HG02884 (cell line): ENCODE data around the gene CUBN.

Experiments used
- ATAC-seq: cut with Tn5 transposase; IDR thresholded peaks from one replicate; pipeline ENCODE4 v1.9.1; 2021; ENCODE audit warnings: mild to moderate bottlenecking, moderate library complexity; ENCODE audit not compliant: unreplicated experiment

CUBN gene

DNA sequence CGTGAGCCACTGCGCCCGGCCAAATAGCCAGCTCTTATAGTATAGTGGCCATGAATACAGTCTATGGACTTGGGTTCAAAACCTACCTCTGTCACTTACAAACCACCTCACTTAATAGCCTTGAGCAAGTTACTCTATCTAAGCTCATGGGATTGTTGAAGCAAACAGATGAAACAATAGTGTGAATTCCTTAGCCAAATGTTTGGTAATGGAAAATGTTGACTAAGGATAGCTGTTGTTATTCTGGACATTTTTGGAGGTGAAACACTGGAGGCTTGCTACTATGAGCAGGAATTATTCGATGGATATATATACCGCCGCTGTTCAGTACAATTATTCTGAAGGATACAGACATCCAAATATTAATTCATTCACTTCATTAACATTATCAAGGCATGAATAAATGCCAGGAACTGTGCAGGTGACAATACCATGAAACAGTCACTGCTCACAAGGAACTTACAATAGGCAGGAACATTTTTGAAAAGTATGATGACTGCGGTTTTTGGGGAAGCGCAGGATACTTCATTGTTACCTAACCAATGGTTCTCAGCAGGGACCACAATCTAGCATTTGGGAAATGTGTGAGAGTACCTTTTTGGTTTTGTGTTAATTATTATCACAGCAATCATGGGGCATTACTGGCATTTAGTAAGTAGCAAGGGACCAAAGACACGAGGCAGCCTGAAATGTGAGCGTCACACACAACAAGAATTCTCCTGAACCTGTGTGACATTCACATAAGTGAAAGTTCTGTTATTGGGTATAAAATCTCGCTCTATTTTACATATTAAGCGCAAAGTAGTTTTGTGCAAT is 55.7 kb downstream of the CUBN start:
- ATAC-seq = no peak

DNA sequence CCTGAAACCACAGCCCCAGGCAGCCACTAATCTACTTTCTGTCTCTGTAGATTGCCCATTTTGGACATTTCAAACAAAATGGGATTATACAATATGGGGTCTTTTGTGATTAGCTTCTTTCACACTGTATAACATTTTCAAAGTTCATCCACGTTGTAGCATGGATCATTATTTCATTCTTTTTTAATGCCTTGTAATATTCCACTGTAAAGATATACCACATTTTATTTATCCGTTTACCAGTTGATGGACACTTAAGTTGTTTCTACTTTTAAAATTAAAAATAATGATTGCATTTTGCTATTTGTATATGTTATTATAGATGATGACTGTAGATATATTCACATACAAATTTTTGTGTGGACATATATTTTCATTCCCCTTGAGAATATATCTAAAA is 60.7 kb downstream of the CUBN start:
- no peak for ATAC-seq

DNA sequence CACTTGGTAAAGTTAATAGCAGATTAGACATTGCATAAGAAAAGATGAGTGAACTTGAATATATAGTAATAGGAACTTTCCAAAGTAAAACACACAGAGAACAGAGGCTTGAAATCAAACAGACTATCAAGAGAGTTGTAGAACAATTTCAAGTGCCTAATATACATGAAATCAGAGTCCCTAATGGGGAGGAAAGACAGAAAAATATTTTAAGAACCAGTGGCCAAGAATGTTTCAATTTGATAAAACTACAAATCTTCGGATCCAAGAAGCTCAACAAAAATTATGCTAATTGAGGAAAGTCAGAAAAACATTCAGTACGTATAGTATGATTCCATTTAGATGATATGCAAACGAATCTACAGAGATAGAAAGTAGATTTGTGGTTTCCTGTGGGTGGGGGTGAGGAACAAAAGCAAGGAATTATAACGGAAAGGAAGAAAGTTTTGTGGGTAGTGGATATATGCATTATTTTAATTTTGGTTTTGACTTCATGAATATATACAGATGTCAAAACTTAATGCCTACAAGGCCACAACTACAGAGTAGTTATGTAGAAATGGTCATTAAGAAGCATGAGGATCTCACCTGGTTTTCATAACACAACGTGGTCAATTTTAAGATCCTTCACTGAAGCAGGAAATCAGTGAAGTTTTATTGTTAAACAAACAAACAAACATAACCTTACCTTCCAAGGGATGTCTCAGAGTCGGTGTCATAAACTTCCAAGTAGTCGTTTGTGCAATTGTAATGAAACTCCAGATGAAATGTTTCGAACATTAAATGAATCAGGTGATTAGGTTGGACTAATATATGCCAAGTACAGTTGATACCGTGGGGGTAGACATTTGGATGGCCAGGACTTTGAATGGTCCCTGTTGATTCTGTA is 62.0 kb downstream of the CUBN start:
- no peak for ATAC-seq

DNA sequence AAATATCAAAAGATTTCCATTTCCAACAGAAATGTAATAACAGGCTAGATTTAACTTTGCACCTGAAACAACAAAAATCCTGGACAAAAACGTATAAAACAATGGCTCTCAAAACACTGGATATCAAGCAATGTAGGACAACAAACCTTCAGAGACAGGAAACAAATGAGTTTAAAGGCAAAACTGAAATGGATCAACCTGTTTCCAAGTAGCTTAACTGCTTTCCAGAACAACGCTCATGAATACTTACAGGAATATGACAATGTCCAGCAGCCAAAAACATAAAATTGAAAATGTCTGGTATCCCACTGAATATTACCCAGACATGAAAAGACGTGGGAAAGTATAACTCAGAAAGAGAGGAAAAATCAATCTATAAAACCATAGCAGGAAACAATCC is 62.8 kb downstream of the CUBN start:
- no peak for ATAC-seq

DNA sequence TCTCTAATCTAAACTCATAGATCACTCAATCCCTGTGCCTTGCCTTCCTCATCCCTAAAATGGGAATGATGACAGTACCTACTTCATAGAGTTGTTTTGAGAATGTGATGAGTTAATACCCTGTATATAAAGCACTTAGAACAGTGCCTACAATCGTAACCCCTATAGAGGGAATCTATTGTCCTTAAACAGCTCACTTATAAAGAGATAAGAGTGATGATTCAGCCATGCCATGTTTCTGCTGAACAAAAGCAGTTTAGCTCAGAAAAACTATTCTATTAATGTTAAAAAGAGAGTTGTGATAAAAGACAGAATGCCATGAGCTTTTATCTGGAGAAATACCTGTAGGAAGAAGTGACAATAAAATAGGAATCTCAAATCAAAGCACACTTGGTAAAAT is 63.6 kb downstream of the CUBN start:
- no peak for ATAC-seq

DNA sequence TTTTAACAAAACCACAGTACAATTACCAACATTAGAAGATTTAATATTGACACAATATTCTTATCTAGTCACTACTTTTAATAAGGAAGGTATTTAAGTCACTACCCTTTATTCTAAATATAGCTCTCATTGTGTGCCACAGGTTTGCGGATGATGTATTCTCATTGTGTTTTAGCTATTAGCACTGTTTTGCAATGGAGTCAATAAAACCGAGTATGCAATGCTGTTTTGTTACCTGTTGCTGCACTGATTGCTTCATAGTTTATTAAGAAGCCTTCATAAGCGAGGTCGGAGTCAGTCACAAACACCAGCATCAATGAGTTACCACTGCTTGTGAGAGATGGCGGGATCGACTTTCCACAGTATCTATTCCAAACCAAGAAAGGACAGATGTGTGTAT is 64.3 kb downstream of the CUBN start:
- ATAC-seq = no peak

DNA sequence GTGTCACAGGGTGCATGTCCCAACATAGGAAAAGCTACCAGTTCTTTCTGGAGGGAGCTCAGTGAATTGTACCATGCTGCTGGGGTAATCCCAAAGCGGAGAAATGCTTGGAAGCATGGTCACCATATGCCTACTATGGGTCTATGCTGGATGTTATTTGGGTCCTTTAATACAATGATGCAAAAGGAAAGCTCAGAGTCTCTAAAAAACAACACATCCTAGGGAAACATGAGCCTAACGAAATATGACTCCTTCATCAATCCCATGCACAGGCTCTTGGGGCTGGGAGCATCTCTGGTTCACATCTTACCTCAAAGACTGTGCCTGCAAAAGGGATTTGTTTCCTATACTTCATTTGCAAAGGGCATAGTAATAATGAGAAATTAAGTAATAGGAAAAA is 65.2 kb downstream of the CUBN start:
- no peak for ATAC-seq

DNA sequence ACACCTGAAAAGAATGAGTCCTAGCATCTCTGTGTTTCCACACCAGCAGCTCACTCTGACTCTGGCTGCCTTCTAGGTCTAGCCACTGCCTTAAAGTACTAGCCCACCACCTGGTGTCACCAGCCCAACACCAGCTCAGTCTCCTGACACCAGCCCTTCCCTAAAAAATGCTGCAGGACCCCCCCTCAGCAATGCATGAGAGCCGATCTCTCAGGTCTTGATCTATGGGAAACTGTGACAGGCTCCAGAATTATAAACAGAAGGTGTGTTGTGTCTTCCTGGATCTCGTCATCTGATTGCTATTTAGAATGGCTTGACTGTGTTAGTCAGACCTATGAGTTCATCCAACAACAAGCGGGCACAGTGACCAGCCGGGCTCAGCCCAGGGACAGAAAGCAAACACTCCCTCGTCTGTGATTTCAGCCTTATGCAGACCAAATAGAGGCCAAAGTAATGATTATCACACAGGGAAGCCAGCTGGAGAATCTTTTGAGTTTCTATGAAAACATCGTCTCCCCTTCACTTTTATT is 66.6 kb downstream of the CUBN start:
- no peak for ATAC-seq

DNA sequence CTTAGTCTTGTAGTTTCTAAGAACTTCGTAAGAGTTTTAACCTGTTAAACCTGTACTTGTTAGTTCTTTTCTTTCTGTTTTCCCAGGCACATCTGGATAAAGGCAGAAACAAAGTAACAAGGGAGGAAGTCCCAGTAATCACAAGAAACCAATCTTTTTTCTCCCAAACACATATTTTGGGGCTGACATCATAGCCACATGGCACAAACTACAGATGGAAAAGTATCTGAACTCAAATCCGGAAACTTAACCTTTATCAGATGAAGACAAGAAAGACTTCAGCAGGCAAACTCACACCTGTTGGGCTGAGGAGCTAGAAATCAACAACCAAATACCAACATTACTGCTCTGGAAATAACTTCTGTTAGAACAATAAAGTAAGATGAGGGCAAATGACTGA is 67.1 kb downstream of the CUBN start:
- ATAC-seq = no peak

DNA sequence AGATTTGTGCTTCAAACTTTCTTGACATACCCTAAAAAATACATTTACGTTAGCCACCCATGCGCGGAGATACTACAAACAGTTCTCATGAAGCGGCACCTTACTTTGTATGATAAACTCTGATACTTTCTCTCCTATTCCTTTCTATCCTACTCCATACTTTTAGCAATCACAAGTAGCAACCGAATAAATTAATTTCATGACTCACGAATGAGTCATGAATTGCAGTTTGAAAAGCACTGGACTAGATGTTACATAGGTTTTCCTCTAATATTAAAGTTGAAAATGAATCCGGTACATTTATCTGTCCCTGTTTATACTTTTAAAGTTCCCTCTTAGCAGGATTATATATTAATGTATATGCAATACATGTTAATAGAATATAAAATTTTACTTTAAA is 67.6 kb downstream of the CUBN start:
- ATAC-seq = no peak

DNA sequence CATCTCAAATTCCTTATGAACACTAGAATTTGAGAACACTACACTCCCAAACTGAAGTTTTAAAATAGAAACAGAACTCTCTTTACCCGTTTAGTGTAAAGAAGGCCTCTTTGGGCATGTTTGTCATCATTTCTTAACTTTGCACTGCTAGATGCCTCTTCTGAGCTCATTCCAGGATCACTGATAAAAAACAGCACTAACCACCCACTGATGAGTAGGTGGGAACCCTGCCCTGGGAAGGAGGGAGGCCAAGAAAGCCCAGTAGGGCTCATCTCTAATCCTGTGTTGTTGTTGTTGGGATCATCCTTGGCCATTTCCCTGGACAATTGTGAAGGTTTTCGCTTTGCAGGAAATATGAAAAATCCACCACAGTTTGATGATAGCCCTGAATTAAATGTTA is 68.2 kb downstream of the CUBN start:
- no peak for ATAC-seq

DNA sequence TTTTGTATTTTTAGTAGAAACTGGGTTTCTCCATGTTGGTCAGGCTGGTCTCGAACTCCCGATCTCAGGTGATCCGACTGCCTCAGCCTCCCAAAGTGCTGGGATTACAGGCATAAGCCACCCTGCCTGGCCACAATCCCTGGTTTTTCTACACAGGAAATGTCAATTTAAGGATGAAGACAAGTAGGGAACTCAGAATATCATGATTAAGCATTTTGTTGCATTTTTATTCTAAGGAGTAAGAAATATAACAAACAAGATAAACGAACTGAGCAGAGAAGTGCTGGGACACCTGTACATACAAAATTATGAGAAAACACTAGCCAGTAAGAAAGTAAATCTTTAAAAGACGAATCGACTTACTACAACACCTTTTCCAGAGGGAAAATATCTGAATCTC is 69.3 kb downstream of the CUBN start:
- no peak for ATAC-seq

DNA sequence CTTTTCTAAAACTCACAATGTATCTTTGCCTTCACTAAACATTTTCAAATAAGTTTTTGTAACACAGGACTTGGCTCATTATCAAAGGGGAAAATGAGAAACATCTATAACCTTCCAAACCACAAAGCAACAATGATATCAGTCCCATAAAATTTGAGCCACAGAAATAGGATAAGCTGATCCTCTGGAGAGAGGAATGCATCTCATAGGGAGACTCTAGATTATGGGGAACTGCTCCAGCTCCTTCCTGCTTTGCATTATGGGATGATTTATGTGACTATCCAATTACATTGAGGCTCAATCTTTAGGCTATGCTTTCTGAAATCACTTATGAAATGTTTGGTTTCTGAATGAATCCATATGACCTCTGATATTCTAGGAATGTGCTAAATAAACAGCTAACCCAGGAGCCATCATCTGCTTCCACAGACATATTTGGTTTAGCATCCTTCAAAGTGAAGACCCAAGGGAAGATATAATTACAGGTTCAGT is 70.4 kb downstream of the CUBN start:
- no peak for ATAC-seq

DNA sequence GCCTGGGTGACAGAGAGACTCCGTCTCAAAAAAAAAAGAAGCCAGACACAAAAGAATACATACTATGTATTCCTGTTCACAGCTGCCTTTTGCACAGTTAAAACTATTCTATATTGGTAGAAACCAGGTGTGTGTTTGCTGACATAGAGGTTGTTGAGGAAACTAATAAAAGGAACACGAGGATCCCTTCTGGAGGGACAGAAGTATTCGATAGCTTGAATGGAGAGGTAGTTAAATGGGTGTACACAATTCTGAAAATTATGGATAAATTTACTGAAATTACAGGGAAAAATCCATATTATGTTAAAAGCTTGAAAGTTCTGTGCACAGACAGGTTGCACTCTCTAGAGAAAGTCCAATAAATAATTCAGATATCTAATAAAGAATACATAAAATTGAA is 71.5 kb downstream of the CUBN start:
- ATAC-seq = no peak

DNA sequence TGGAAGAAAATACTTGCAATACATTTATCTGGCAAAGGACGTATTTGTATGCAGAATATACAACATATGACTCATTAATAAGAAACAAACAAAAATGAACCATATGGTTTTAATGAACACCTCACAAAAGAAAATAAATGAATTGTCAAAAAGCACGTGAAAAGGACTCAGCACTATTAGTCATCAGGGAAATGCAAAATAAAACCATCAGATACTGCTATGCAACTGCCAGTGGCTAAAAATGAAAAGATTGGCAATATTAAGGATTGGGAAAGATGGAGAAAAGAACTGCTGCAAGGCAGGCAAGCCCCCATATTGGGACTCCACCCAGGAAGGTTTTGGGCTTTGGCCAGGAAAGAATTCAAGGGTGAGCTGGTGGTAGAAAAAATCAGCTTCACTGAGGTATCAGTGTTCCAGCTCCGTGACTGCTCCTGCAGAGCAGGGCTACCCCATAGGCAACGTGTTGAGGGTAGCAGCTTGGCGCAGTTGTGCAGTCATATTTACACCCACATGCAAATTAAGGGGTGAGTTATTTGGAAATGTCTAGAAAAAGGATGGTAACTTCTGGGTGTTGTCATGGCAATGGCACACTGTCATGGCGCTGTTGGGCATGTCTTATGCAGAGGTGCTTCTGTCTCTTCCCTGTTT is 72.7 kb downstream of the CUBN start:
- no peak for ATAC-seq

DNA sequence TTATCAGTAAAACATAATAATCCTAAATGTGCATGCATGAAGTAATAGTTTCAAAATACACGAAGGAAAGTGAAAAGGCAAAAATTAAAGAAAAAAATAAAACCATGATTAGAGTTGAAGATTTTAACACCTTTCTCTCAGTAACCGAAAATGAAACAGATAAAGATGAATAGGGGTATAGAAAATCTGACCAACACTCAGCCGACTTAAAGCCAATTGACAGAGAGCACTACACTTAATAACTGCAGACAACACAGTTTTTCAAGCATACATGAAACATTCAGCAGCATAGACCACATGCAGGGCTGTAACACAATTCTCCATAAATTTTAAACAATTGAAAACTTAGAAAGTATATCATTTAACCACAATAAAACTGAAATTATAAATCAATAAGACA is 76.1 kb downstream of the CUBN start:
- no peak for ATAC-seq

DNA sequence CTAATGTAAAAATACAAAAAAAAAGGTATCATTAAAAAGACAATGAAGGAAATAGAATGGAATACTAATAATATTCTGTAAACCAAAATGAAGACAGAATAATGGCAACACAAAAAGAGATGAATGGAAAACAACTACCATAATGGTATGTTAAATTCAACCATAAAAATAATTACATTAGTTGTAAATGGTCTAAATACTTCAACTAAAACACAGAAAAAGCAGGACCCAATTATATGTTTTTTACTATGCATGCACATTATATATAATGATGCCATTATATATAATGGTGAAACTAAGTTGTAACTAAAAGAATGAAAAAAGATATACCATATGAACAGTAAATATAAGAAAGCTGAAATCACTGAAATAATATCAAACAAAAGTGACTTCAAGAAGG is 76.5 kb downstream of the CUBN start:
- no peak for ATAC-seq

DNA sequence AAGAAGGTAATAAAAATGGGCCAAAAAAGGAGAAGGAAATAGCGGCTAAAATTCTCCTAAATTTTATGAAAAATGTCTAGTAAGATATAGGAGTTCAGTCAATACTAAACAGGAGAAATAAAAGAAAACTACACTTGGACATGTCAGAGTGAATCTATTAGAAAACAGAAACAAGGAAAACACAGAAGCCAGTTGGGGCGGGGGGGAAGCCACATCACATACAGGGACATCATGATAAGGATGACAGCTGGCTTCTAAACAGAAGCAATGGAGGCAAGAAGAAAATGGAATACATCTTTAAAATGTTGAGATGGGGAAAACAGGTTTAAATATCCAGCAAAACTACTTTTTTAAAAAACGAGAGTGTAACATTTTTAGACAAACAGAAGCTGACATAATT is 77.8 kb downstream of the CUBN start:
- no peak for ATAC-seq

DNA sequence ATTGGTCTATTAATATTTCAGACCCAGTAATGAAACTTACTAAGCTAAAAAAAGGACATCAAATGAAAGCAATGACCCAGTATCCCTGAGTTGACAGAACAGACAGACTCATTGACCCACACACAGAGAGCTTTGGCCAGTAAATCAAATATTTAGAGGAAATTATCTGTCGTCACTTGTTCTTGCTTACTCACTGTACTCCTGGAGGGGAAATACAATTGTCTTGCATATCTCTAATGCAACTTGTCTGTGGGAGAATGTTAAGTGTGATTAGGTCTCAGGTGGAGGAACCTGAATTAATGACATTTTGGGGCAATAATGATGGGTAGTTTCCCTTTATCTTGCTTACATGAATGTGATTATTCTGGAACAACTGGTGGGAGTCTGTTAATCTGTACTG is 80.4 kb downstream of the CUBN start:
- ATAC-seq = no peak

DNA sequence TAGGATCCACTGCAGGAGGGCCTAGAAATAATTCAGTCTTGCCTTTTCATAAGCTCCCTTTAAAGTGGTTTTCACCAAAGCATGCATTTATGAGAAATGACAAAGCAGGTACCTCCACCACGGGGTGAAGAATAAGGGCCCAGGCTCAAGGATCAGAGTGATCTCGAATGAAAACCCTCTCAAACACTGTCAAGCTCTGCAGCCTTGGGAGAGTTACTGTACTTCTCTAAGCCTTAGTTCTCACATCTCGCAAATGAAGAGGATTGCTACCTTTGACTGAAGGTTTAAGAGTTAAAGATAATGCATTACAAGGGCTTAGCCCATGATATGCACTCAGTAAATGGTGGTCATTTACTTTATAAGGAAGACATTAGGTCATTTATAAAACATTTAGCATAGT is 81.7 kb downstream of the CUBN start:
- no peak for ATAC-seq

DNA sequence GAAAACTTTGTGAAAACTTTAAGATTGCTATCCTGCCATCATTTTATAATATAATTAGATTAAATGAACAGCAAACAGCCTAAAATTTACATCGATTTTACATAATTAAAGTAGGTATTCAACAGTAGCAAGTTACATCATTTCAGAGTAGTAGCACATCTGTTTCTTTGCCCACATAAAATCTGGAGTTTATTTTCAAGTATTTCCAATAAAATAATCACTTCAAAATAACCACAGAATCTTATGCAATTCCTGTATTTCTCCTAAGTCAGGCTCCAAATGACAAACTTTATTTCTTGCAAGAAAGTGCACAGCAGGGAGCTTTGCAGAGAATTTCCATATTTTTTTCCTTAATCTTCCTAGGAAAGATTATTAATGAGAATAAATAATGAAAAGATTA is 82.6 kb downstream of the CUBN start:
- ATAC-seq = no peak
